ENCODE results near the gene SLC35G3.
"Not testable (repeated sequence)": the region's sequence is repeated elsewhere in the genome, so short reads cannot be mapped to it uniquely, and the experiment has no call there.

Gene SLC35G3

GRCh38 chr17:35210741-35211140, 16.5 kb upstream of the SLC35G3 start:
- DNase-seq = peak; percentile 11 to 74 (median 54)

GRCh38 chr17:35202582-35202981, 8.4 kb upstream of the SLC35G3 start:
- not testable (repeated sequence) for DNase-seq

- not testable (repeated sequence) for DNase-seq
Observed at GRCh38 chr17:35195062-35195461, 869 bp upstream of the SLC35G3 start.

- peak in 4 of 6 experiments; percentile 12 to 29 (median 19) for DNase-seq
Observed at GRCh38 chr17:35192708-35193107, 1.5 kb downstream of the SLC35G3 start.

- DNase-seq = no peak
Observed at GRCh38 chr17:35191001-35191695, 3.0 kb downstream of the SLC35G3 start.

GRCh38 chr17:35189291-35189690, 4.9 kb downstream of the SLC35G3 start:
- no peak for DNase-seq

- DNase-seq = peak in 4 of 6 experiments; percentile 3 to 57 (median 41)
Observed at GRCh38 chr17:35188111-35188510, 6.1 kb downstream of the SLC35G3 start.

GRCh38 chr17:35187481-35187880, 6.7 kb downstream of the SLC35G3 start:
- no peak for DNase-seq

GRCh38 chr17:35185849-35186248, 8.3 kb downstream of the SLC35G3 start:
- DNase-seq = no peak

- no peak for DNase-seq
Observed at GRCh38 chr17:35184274-35184673, 9.9 kb downstream of the SLC35G3 start.

- DNase-seq = no peak
Observed at GRCh38 chr17:35183332-35183731, 10.9 kb downstream of the SLC35G3 start.

- not testable (repeated sequence) for DNase-seq
Observed at GRCh38 chr17:35179379-35179778, 14.8 kb downstream of the SLC35G3 start.

GRCh38 chr17:35176897-35177296, 17.3 kb downstream of the SLC35G3 start:
- DNase-seq = no peak

- no peak for DNase-seq
Observed at GRCh38 chr17:35175638-35176415, 18.4 kb downstream of the SLC35G3 start.

- DNase-seq = no peak
Observed at GRCh38 chr17:35174835-35175334, 19.3 kb downstream of the SLC35G3 start.

- DNase-seq = not testable (repeated sequence)
Observed at GRCh38 chr17:35172321-35172720, 21.9 kb downstream of the SLC35G3 start.

- DNase-seq = peak in 3 of 6 experiments; percentile 47 to 73 (median 66)
Observed at GRCh38 chr17:35171834-35172233, 22.4 kb downstream of the SLC35G3 start.

GRCh38 chr17:35170968-35171771, 23.0 kb downstream of the SLC35G3 start:
- DNase-seq = peak in 4 of 6 experiments; percentile 19 to 77 (median 66)

- DNase-seq = no peak
Observed at GRCh38 chr17:35169835-35170363, 24.3 kb downstream of the SLC35G3 start.

- no peak for DNase-seq
Observed at GRCh38 chr17:35167666-35168065, 26.5 kb downstream of the SLC35G3 start.

- no peak for DNase-seq
Observed at GRCh38 chr17:35167046-35167445, 27.1 kb downstream of the SLC35G3 start.

GRCh38 chr17:35166526-35166925, 27.7 kb downstream of the SLC35G3 start:
- DNase-seq = no peak

- DNase-seq = no peak
Observed at GRCh38 chr17:35164716-35165115, 29.5 kb downstream of the SLC35G3 start.
